ENCODE data around the gene CHSY1.

- TF ChIP-seq RBBP5 (conservative IDR thresholded peaks at IDR 0.05) = no peak
- TF ChIP-seq E2F8 (IDR thresholded peaks at IDR 0.05; ENCODE audit: low read depth, partially characterized antibody) = no peak
- TF ChIP-seq CTCF (IDR thresholded peaks at IDR 0.05 in 2 of 3, conservative IDR thresholded peaks at IDR 0.05 in 1 of 3; ENCODE audit: control insufficient read depth in 2 of 3, extremely low read depth in 1 of 3, insufficient read depth in 1 of 3, low read depth in 3 of 3, low read length in 3 of 3) = no peak
- TF ChIP-seq DPF2 (IDR thresholded peaks at IDR 0.05) = no peak
- no peak for TF ChIP-seq GABPA (IDR thresholded peaks at IDR 0.05; ENCODE audit: low read depth)
- TF ChIP-seq HDAC2 (IDR thresholded peaks at IDR 0.05) = no peak
- no peak for TF ChIP-seq ZNF24 (IDR thresholded peaks at IDR 0.05)
Observed at GRCh38 chr15:101194546-101195125, 57.2 kb downstream of the CHSY1 start.

Measured in GM12878 (cell line).